GM23248 (cell line): ENCODE data around the gene GTPBP1.

ENCODE experiments used
- EZH2 ChIP-seq: fragments of 200-600 bp; sonication (generic); IDR thresholded peaks from 2 replicates; pipeline ENCODE4 v1.6.1; 2018; ENCODE audit warnings: antibody characterized with exemption, mild to moderate bottlenecking; ENCODE audit not compliant: insufficient read depth, poor library complexity, severe bottlenecking
- EZH2phosphoT487 ChIP-seq: fragments of 200-600 bp; sonication (generic); IDR thresholded peaks from 2 replicates; pipeline ENCODE4 v1.6.1; 2018; ENCODE audit warnings: antibody characterized with exemption, moderate library complexity, mild to moderate bottlenecking, low read depth; ENCODE audit not compliant: insufficient read depth

- TF ChIP-seq EZH2 (no peak), EZH2phosphoT487 (no peak)
Observed at GRCh38 chr22:38694049-38694448, 11.7 kb upstream of the GTPBP1 start.
